HCT116 (cell line): ENCODE data around the gene SDK1.

Experiments used
- ATF3 ChIP-seq: IDR thresholded peaks from 2 replicates; pipeline ENCODE4 v1.6.1; 2012
- CBX3 ChIP-seq: IDR thresholded peaks from 2 replicates; pipeline ENCODE4 v1.6.1; 2012; ENCODE audit warnings: low read depth
- CTCF ChIP-seq, 3 experiments: fragments of 200-600 bp in 1 of 3; sonication (generic) in 1 of 3; IDR thresholded peaks in 2 of 3; conservative IDR thresholded peaks in 1 of 3; 2 replicates each; pipeline ENCODE4 v1.5.1; 2012 to 2017; ENCODE audit warnings: low read depth in 2 of 3, low read length in 2 of 3, antibody characterized with exemption in 1 of 3, borderline replicate concordance in 1 of 3, control low read depth in 1 of 3, mild to moderate bottlenecking in 1 of 3, mixed read lengths in 1 of 3, mixed run types in 1 of 3, moderate library complexity in 1 of 3; ENCODE audit not compliant: insufficient read depth in 1 of 3
- EGR1 ChIP-seq: IDR thresholded peaks from 2 replicates; pipeline ENCODE4 v1.6.1; 2012; ENCODE audit warnings: low read depth
- EZH2 ChIP-seq: fragments of 200-600 bp; sonication (generic); IDR thresholded peaks from 2 replicates; pipeline ENCODE4 v1.6.1; 2017; ENCODE audit warnings: antibody characterized with exemption, mixed run types
- MAX ChIP-seq: IDR thresholded peaks from 2 replicates; pipeline ENCODE4 v1.6.1; 2012
- POLR2A ChIP-seq: IDR thresholded peaks from 2 replicates; pipeline ENCODE4 v1.7.0; 2011; ENCODE audit warnings: borderline replicate concordance; ENCODE audit not compliant: insufficient read depth, insufficient read length; ENCODE audit errors: extremely low read depth
- POLR2AphosphoS5 ChIP-seq: IDR thresholded peaks from 2 replicates; pipeline ENCODE4 v1.6.1; 2011; ENCODE audit warnings: mild to moderate bottlenecking, low read depth, low read length, moderate library complexity
- RAD21 ChIP-seq: IDR thresholded peaks from 2 replicates; pipeline ENCODE4 v1.6.1; 2012; ENCODE audit warnings: low read depth, mild to moderate bottlenecking
- REST ChIP-seq: IDR thresholded peaks from 2 replicates; pipeline ENCODE4 v1.6.1; 2012; ENCODE audit warnings: low read depth
- SRF ChIP-seq: IDR thresholded peaks from 2 replicates; pipeline ENCODE4 v1.6.1; 2012; ENCODE audit warnings: low read depth
- YY1 ChIP-seq: IDR thresholded peaks from 2 replicates; pipeline ENCODE4 v1.6.1; 2011; ENCODE audit warnings: low read length, low read depth, moderate library complexity, mild to moderate bottlenecking; ENCODE audit not compliant: insufficient replicate concordance; ENCODE audit errors: extremely low read depth
- ZBTB33 ChIP-seq: IDR thresholded peaks from 2 replicates; pipeline ENCODE4 v1.6.1; 2011; ENCODE audit warnings: mild to moderate bottlenecking, low read length, moderate library complexity; ENCODE audit not compliant: insufficient replicate concordance; ENCODE audit errors: extremely low read depth
- ZNF274 ChIP-seq: fragments of 200-500 bp; sonication (Bioruptor generic); IDR thresholded peaks from 2 replicates; pipeline ENCODE4 v1.6.1; 2014; ENCODE audit warnings: mild to moderate bottlenecking, low read depth, low read length, inconsistent platforms

GRCh38 chr7:3931843-3932242 is 630.8 kb downstream of the SDK1 start:
- no peak for TF ChIP-seq CTCF (IDR thresholded peaks at IDR 0.05 in 2 of 3, conservative IDR thresholded peaks at IDR 0.05 in 1 of 3; ENCODE audit: borderline replicate concordance in 1 of 3, insufficient read depth in 1 of 3, low read depth in 2 of 3, low read length in 2 of 3)
- TF ChIP-seq POLR2A, result no peak
- TF ChIP-seq POLR2AphosphoS5, result no peak
- no peak for TF ChIP-seq RAD21
- TF ChIP-seq EZH2, result no peak
- no peak for TF ChIP-seq CBX3
- no peak for TF ChIP-seq EGR1
- TF ChIP-seq SRF, result no peak
- no peak for TF ChIP-seq MAX
- TF ChIP-seq ZBTB33, result no peak
- TF ChIP-seq YY1, result no peak
- TF ChIP-seq ATF3, result no peak
- no peak for TF ChIP-seq REST
- no peak for TF ChIP-seq ZNF274
